ENCODE data around the gene YPEL3. TPM values are rescaled to one million over a fixed set of nuclear protein-coding genes. Genes with fewer than 3 reads are reported as not detected.

YPEL3 gene
- total and polyA plus RNA-seq, 2 experiments from 2014 or later, result 20.1 to 82.1 TPM

DNA sequence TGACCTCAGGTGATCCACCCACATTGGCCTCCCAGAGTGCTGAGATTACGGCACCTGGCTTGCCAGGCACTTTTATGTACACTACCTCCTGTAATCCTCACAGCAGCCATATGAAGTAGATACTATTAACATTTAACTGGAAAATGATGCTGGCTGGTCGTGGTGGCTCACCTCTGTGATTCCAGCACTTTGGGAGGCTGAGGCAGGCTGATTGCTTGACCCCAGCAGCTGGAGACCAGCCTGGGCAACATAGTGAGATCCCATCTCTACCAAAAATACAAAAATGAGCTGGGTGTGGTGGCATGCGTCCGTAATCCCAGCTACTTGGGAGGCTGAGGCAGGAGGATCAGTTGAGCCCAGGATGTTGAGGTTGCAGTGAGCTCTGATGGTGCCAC is 29.0 kb upstream of the YPEL3 start:
- Histone ChIP-seq H3K36me3 (replicated peaks; ENCODE audit: insufficient read depth, low read depth) (no peaks in the 10 kb centered on the region), H3K9me2 (replicated peaks; ENCODE audit: insufficient read depth) (no peaks in the 10 kb centered on the region), H3K4me3 (no peak overlapping the region), H3K4me2 (no peak overlapping the region), H4K20me1 (ENCODE audit: insufficient read depth, poor library complexity, severe bottlenecking) (no peaks in the 10 kb centered on the region), H3K27me3 (no peaks in the 10 kb centered on the region), H3K79me2 (peaks cover 13% of the 10 kb centered on the region), H3K9me3 (ENCODE audit: low read depth) (no peaks in the 10 kb centered on the region), H3K27ac (no peak overlapping the region), H2AFZ (no peak overlapping the region), H3K4me1 (ENCODE audit: insufficient read depth) (peaks cover 34% of the 10 kb centered on the region)
- 91% methylated on average over 4 of the region's 4 CpGs for WGBS (ENCODE audit: low lambda C conversion rate, missing lambda C conversion rate)
- DNase-seq (ENCODE audit: low spot score), result no peak
- TF ChIP-seq, protein P1, sequence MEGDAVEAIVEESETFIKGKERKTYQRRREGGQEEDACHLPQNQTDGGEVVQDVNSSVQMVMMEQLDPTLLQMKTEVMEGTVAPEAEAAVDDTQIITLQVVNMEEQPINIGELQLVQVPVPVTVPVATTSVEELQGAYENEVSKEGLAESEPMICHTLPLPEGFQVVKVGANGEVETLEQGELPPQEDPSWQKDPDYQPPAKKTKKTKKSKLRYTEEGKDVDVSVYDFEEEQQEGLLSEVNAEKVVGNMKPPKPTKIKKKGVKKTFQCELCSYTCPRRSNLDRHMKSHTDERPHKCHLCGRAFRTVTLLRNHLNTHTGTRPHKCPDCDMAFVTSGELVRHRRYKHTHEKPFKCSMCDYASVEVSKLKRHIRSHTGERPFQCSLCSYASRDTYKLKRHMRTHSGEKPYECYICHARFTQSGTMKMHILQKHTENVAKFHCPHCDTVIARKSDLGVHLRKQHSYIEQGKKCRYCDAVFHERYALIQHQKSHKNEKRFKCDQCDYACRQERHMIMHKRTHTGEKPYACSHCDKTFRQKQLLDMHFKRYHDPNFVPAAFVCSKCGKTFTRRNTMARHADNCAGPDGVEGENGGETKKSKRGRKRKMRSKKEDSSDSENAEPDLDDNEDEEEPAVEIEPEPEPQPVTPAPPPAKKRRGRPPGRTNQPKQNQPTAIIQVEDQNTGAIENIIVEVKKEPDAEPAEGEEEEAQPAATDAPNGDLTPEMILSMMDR (IDR thresholded peaks at IDR 0.05; ENCODE audit: poor library complexity), result no peak
- TF ChIP-seq EZH2 (IDR thresholded peaks at IDR 0.05; ENCODE audit: borderline replicate concordance), result no peak
- no peak for TF ChIP-seq EZH2phosphoT487 (IDR thresholded peaks at IDR 0.05; ENCODE audit: low read depth, severe bottlenecking, unreplicated experiment)

DNA sequence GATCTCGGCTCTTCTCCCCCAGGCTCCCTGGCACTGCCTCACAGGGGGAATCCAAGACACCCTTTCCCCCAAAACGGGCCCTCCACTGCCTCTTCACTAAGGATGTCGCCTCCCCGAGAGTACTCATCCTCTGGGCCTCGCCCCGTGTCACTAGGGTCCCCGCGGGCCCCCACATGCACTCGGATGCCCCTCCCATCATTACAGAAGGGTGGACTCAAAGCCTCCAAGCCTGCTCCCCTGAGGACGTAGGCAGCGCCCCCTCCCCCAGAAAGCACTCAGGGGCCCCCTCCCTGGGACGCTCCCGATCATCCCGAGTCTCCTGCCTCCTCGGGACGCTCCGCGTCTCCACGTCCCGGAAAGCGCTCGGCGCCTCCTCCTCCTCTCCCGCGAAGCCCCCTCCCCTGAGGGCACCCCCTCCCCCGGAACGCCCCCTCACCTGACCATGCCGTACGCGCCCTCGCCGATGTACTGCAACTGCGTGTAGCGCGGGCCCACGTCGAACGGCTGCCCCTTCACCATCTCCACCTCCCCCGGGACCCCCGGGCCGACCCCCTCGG is 26.7 kb upstream of the YPEL3 start:
- no peak for TF ChIP-seq EZH2 (IDR thresholded peaks at IDR 0.05; ENCODE audit: borderline replicate concordance)
- TF ChIP-seq, protein P1 (IDR thresholded peaks at IDR 0.05; ENCODE audit: poor library complexity), result no peak
- no peak for TF ChIP-seq EZH2phosphoT487 (IDR thresholded peaks at IDR 0.05; ENCODE audit: low read depth, severe bottlenecking, unreplicated experiment)

DNA sequence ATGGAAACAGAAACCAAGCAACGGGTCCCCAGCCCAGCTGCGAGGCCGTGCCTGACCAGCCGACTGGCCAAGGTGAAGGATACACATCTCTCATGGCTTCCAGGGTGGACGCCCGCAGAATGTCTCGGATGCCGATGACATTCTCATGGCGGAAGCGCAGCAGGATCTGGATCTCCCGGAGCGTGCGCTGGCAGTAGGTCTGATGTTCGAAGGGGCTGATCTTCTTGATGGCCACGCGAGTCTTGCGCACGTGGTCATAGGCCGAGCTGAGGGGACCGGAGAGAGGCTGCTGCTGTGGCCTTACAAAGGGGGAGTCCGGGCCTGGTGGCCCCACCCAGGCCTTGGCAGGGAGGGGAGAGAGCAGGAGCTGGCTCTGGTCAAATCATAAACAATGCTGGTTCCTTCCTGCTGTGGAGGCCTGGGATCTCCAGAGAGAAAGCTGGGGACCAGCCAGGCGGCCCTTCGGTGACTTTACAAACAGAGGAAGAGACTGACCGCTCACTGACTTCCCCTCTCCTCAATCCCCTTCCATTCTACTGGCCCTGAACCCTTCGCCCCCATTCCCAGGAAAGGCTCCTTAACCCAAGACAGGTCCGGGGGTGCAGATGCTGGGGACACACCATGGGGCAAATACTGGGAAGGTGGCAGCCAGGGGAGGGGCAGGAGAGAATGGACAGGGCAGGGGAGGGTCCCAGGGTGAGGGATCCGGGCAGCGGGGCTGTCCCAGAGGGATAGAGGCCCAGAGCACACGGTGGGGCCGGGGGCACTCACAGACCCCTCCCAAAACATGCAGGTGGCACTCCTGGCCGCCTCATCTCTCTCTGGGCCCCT is 25.9 kb upstream of the YPEL3 start:
- Histone ChIP-seq H3K36me3 (replicated peaks; ENCODE audit: insufficient read depth, low read depth) (no peaks in the 10 kb centered on the region), H3K79me2 (peaks cover 13% of the 10 kb centered on the region), H3K4me2 (peak overlapping the region; percentile 97), H4K20me1 (ENCODE audit: insufficient read depth, poor library complexity, severe bottlenecking) (no peaks in the 10 kb centered on the region), H2AFZ (peak overlapping the region; percentile 99), H3K27me3 (no peaks in the 10 kb centered on the region), H3K9me3 (ENCODE audit: low read depth) (no peaks in the 10 kb centered on the region), H3K27ac (peak overlapping the region; percentile 96), H3K4me3 (peak overlapping the region; percentile 98), H3K9me2 (replicated peaks; ENCODE audit: insufficient read depth) (no peaks in the 10 kb centered on the region), H3K4me1 (ENCODE audit: insufficient read depth) (peaks cover 38% of the 10 kb centered on the region)
- 84% methylated on average over 27 of the region's 31 CpGs for whole genome bisulfite sequencing (ENCODE audit: low lambda C conversion rate, missing lambda C conversion rate)
- no peak for TF ChIP-seq EZH2phosphoT487 (IDR thresholded peaks at IDR 0.05; ENCODE audit: low read depth, severe bottlenecking, unreplicated experiment)
- TF ChIP-seq, protein P1 (IDR thresholded peaks at IDR 0.05; ENCODE audit: poor library complexity), result no peak
- TF ChIP-seq EZH2 (IDR thresholded peaks at IDR 0.05; ENCODE audit: borderline replicate concordance), result no peak
- DNase-seq (ENCODE audit: low spot score), result no peak

More for the DNA sequence above, 26.7 kb upstream of the YPEL3 start:
- H2AFZ ChIP-seq, result peak overlapping the region; percentile 99
- H3K4me3 ChIP-seq, result peak overlapping the region; percentile 98
- no peaks in the 10 kb centered on the region for H3K36me3 ChIP-seq (replicated peaks; ENCODE audit: insufficient read depth, low read depth)
- no peaks in the 10 kb centered on the region for H3K9me2 ChIP-seq (replicated peaks; ENCODE audit: insufficient read depth)
- peak; percentile 65 for DNase-seq (ENCODE audit: low spot score)
- peaks cover 38% of the 10 kb centered on the region for H3K4me1 ChIP-seq (ENCODE audit: insufficient read depth)
- H3K27ac ChIP-seq, result peak overlapping the region; percentile 96
- WGBS (ENCODE audit: low lambda C conversion rate, missing lambda C conversion rate), result 4% methylated on average over 13 of the region's 42 CpGs
- no peaks in the 10 kb centered on the region for H3K27me3 ChIP-seq
- H4K20me1 ChIP-seq (ENCODE audit: insufficient read depth, poor library complexity, severe bottlenecking), result no peaks in the 10 kb centered on the region
- peak overlapping the region; percentile 97 for H3K4me2 ChIP-seq
- H3K79me2 ChIP-seq, result peaks cover 13% of the 10 kb centered on the region
- no peaks in the 10 kb centered on the region for H3K9me3 ChIP-seq (ENCODE audit: low read depth)

Measured in hepatocyte (in vitro differentiated cells).